Progenitor cell of endocrine pancreas (in vitro differentiated cells): ENCODE results near the gene NUAK1. TPM values are rescaled to one million over a fixed set of nuclear protein-coding genes. Genes with fewer than 3 reads are reported as not detected.

Experiments used
- DNase-seq: peaks from one replicate; pipeline ENCODE4 v3.0.0; 2021; ENCODE audit warnings: low spot score; ENCODE audit not compliant: unreplicated experiment
- H3K27ac Mint-ChIP-seq: 2 replicates; pipeline ENCODE4 v1.8.0; 2021; ENCODE audit warnings: mild to moderate bottlenecking, moderate library complexity, mixed read lengths
- H3K27me3 Mint-ChIP-seq: 2 replicates; pipeline ENCODE4 v1.8.0; 2021; ENCODE audit warnings: mixed read lengths
- H3K36me3 Mint-ChIP-seq: 2 replicates; pipeline ENCODE4 v1.8.0; 2022; ENCODE audit warnings: mixed read lengths; ENCODE audit not compliant: insufficient read depth
- H3K4me1 Mint-ChIP-seq: 2 replicates; pipeline ENCODE4 v1.8.0; 2021; ENCODE audit warnings: low read depth, mixed read lengths
- H3K4me3 Mint-ChIP-seq: 2 replicates; pipeline ENCODE4 v1.8.0; 2021; ENCODE audit warnings: low read depth, mild to moderate bottlenecking, moderate library complexity, mixed read lengths
- H3K9me3 Mint-ChIP-seq: 2 replicates; pipeline ENCODE4 v1.8.0; 2021; ENCODE audit warnings: low read depth, mixed read lengths
- total RNA-seq: library from RNA; stranded (reverse); gene quantifications from 2 replicates; pipeline ENCODE4 v1.2.1, GENCODE V29; 2021
- TF ChIP-seq, protein P1 (sequence below): fragments of 200-600 bp; sonication (generic); IDR thresholded peaks from one replicate; pipeline ENCODE4 v1.5.0; 2021; ENCODE audit warnings: antibody characterized with exemption, mild to moderate bottlenecking; ENCODE audit not compliant: unreplicated experiment

Gene NUAK1
- total RNA-seq, 1 donor from 2014 or later = 7.6 TPM

DNA sequence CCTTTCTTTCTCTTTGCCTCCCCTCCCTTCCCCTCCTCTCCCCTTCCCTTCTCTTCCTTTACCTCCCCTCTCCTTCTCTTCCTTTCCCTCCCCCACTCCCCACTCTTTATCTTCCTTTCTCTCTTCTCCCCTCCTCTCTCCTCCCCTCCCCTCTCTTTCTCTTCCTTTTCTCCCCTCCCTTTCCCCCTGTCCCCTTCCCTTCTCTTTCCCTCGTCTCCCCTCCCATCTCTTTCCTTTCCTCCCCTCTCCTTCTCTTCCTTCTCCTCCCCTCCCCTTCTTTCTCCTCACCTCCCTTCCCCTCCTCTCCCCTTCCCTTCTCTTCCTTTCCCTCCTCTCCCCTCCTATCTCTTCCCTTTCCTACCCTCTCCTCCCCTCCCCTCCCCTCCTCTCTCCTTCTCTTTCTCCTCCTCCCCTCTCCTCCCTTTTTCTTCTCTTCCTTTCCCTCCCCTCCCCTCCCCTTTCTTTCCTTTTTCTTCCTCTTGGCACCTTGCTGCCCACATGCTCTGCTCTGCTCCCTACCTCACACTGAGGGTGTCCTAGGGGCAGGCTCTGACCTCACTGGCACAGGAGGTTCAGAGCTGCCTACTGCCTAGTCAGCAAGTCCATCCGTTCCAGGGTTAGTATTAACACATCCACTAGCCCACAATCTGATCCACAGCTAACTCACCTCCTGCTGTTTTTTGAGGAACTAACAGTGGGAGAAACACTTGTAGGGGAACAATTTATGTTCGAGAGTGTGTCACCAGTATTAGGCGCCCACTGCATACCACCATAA is 101.0 kb downstream of the NUAK1 start:
- H3K36me3 Mint-ChIP-seq = no peaks in the 10 kb centered on the region
- no peaks in the 10 kb centered on the region for H3K9me3 Mint-ChIP-seq
- H3K27me3 Mint-ChIP-seq = peaks cover 13% of the 10 kb centered on the region
- H3K27ac Mint-ChIP-seq = no peak overlapping the region
- H3K4me1 Mint-ChIP-seq = no peaks in the 10 kb centered on the region
- TF ChIP-seq, protein P1, sequence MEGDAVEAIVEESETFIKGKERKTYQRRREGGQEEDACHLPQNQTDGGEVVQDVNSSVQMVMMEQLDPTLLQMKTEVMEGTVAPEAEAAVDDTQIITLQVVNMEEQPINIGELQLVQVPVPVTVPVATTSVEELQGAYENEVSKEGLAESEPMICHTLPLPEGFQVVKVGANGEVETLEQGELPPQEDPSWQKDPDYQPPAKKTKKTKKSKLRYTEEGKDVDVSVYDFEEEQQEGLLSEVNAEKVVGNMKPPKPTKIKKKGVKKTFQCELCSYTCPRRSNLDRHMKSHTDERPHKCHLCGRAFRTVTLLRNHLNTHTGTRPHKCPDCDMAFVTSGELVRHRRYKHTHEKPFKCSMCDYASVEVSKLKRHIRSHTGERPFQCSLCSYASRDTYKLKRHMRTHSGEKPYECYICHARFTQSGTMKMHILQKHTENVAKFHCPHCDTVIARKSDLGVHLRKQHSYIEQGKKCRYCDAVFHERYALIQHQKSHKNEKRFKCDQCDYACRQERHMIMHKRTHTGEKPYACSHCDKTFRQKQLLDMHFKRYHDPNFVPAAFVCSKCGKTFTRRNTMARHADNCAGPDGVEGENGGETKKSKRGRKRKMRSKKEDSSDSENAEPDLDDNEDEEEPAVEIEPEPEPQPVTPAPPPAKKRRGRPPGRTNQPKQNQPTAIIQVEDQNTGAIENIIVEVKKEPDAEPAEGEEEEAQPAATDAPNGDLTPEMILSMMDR = no peak
- H3K4me3 Mint-ChIP-seq = no peak overlapping the region
- DNase-seq = no peak

DNA sequence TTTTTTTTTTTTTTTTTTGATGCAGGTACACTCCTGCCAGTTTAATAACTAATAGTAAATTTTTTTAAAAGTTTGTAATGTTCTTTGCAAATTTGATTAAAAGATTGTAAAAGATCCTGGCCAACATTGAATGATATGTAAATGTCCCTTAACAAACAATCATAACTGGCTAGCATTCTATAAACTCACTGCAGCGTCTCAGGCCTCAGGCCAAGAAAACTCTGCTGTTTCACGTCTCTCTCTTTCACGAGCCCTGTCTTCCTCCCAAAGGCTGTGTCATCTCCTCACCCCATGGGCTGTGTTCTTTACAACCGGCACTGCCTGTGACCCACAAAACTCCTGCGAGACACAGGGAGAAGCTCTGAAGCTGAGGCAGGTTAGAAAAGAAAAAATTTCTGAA is 103.3 kb downstream of the NUAK1 start:
- TF ChIP-seq, protein P1 = no peak
- no peaks in the 10 kb centered on the region for H3K36me3 Mint-ChIP-seq
- no peak for DNase-seq
- H3K9me3 Mint-ChIP-seq = no peaks in the 10 kb centered on the region
- no peak overlapping the region for H3K4me3 Mint-ChIP-seq
- H3K4me1 Mint-ChIP-seq = peaks cover 2% of the 10 kb centered on the region
- H3K27ac Mint-ChIP-seq = no peak overlapping the region
- H3K27me3 Mint-ChIP-seq = peaks cover 13% of the 10 kb centered on the region

DNA sequence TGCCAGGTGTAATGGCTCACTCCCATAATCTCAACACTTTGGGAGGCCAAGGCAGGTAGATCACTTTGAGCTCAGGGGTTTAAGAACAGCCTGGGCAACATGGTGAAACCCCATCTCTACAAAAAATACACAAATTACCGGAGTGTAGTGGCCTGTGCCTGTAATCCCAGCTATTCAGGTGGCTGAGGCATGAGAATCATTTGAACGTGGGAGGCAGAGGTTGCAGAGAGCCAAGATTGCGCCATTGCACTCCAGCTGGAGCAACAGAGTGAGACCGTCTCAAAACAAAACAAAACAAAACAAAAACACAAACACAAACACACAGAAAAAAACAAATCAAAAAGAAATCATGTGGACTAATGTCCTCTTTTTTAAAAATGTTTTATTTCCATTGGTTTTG is 104.4 kb downstream of the NUAK1 start:
- Mint-ChIP-seq H3K4me1 (peaks cover 3% of the 10 kb centered on the region), H3K27me3 (peaks cover 13% of the 10 kb centered on the region), H3K36me3 (no peaks in the 10 kb centered on the region), H3K9me3 (no peaks in the 10 kb centered on the region), H3K27ac (no peak overlapping the region), H3K4me3 (no peak overlapping the region)
- DNase-seq = no peak
- TF ChIP-seq, protein P1 = no peak

DNA sequence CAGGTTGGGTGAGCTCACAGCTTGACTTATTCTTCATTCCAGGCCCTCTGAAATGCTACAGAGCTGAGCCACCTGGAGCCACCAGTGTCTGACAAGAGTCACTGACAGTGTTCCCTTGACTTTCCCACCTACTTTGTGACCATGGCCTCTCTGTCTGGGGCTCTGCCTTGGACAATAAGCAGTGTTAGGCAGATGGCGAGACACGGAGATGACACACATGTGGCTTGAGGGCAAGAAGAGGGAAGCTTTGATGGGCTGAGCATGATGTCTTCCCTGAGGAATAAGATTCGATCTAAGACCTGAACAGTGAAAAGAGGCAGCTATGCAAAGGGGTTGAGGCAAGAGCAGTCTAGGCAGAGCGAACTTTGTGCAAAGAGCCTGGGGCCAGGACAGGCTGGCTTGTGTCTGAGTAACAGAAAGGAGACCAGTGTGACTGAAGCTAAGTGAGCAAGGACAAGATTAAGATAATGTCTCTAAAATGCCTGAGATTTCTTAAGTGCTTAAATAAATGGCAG is 105.5 kb downstream of the NUAK1 start:
- no peak for DNase-seq
- TF ChIP-seq, protein P1 = no peak
- Mint-ChIP-seq H3K9me3 (no peaks in the 10 kb centered on the region), H3K4me1 (peaks cover 3% of the 10 kb centered on the region), H3K4me3 (no peak overlapping the region), H3K36me3 (no peaks in the 10 kb centered on the region), H3K27ac (no peak overlapping the region), H3K27me3 (peaks cover 11% of the 10 kb centered on the region)

DNA sequence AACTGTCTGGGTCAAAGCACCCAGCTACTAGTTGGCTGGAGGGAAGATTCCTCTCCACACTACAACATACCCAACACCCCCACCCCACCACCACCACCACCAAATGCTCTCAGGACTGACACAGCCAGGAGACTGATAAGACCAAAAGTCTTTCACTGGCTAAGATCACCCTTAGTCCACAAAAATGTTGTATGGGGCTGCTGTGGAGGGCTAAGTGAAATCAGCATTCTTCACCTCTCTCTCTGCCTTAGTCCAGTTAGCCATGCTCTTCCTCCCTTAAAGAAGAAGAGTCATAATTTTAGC is 106.2 kb downstream of the NUAK1 start:
- DNase-seq = no peak
- TF ChIP-seq, protein P1 = no peak
- no peaks in the 10 kb centered on the region for H3K9me3 Mint-ChIP-seq
- peaks cover 7% of the 10 kb centered on the region for H3K27me3 Mint-ChIP-seq
- H3K4me3 Mint-ChIP-seq = no peak overlapping the region
- peaks cover 3% of the 10 kb centered on the region for H3K4me1 Mint-ChIP-seq
- no peaks in the 10 kb centered on the region for H3K36me3 Mint-ChIP-seq
- no peak overlapping the region for H3K27ac Mint-ChIP-seq
